ENCODE results near the gene PANK4.

PANK4 gene

DNA sequence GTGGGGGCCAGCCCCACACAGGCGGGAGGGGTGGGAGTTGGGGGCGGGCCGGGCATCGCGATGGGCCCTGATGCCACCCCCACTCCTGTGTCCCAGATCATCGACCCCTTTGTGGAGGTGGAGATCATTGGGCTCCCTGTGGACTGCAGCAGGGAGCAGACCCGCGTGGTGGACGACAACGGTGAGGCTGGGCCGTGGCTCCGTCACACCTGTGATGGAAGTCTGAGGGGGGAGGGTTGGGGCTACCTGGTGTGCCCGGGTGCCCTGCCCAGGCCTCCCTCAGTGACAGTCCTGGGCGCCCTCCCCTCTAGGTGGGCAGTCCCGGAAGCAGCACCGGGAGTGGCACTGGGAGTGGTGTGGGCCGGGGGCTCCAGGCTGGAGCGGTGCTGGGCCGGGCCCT lies 27.7 kb downstream of the PANK4 start:
- H3K4me1 Mint-ChIP-seq (ENCODE audit: low read depth) = peaks cover 24% of the 10 kb centered on the region
- H3K27ac Mint-ChIP-seq = no peak overlapping the region
- no peaks in the 10 kb centered on the region for H3K9me3 Mint-ChIP-seq (ENCODE audit: low read depth)
- no peaks in the 10 kb centered on the region for H3K36me3 Mint-ChIP-seq
- no peaks in the 10 kb centered on the region for H3K27me3 Mint-ChIP-seq
- H3K4me3 Mint-ChIP-seq = no peak overlapping the region

DNA sequence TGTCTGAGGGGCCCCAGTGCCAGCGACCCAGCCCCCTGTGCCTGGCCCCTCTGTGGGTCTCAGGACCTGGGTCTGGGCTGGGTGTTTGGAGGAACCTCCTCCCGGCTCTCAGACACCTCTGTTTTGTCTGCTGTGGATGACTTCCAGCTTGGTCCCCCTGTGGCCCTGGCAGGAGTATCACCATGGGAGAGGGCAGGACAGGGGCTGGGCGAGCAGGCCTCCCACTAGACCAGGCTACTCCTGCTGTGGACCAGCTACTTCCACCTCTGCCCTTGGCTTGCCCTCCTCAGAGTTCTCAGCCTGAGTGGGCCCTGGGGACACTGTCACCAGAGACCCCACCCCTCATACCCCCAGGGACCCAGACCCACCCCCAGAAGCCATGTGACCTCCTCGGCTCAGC lies 28.5 kb downstream of the PANK4 start:
- no peaks in the 10 kb centered on the region for H3K36me3 Mint-ChIP-seq
- peaks cover 32% of the 10 kb centered on the region for H3K4me1 Mint-ChIP-seq (ENCODE audit: low read depth)
- H3K27ac Mint-ChIP-seq = no peak overlapping the region
- no peak overlapping the region for H3K4me3 Mint-ChIP-seq
- H3K27me3 Mint-ChIP-seq = no peaks in the 10 kb centered on the region
- no peaks in the 10 kb centered on the region for H3K9me3 Mint-ChIP-seq (ENCODE audit: low read depth)

DNA sequence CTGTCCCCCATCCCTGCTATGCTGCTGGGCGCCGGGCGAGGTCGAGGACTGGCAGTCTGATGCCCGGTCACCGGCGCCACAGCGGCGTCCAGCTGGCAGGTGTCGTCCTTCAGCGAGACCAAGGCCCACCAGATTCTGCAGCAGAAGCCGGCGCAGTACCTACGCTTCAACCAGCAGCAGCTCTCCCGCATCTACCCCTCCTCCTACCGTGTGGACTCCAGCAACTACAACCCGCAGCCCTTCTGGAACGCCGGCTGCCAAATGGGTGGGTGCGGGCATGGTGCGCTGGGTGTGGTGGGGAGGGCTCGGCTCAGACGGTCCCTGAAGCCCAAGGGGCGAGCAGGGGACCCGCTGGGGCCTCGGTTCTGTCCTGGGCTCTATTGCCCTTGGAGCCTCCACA lies 29.6 kb downstream of the PANK4 start:
- no peak overlapping the region for H3K27ac Mint-ChIP-seq
- no peaks in the 10 kb centered on the region for H3K9me3 Mint-ChIP-seq (ENCODE audit: low read depth)
- H3K27me3 Mint-ChIP-seq = no peaks in the 10 kb centered on the region
- H3K4me1 Mint-ChIP-seq (ENCODE audit: low read depth) = peaks cover 32% of the 10 kb centered on the region
- no peak overlapping the region for H3K4me3 Mint-ChIP-seq
- no peaks in the 10 kb centered on the region for H3K36me3 Mint-ChIP-seq

DNA sequence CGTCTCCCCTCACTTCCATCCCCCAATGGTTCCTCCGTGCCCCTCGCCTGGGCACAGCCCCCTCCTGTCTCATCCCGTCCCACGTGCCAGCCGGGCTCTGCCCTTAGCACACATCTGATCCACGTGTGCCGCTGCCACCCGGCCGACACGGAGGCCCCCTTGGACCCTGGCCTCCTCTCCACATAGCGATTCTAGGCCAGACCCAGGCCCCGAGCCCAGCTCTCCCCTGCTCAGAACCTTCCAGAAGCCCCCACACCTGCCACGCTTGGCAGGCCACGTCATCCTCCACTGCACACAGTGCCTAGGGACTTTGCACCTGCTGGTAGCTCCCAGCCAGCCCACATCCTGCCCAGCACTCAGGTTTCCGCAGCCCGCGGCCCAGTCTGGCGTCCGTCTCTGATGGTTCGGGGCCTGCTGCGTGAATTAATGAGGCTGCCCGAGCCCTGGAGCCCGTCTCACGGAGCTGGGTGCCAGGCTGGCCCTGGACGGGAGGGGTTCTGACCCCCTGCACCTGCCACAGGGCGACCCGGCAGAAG lies 30.2 kb downstream of the PANK4 start:
- Mint-ChIP-seq H3K27ac (no peak overlapping the region), H3K4me3 (no peak overlapping the region), H3K36me3 (no peaks in the 10 kb centered on the region), H3K9me3 (ENCODE audit: low read depth) (no peaks in the 10 kb centered on the region), H3K27me3 (no peaks in the 10 kb centered on the region), H3K4me1 (ENCODE audit: low read depth) (peaks cover 32% of the 10 kb centered on the region)

DNA sequence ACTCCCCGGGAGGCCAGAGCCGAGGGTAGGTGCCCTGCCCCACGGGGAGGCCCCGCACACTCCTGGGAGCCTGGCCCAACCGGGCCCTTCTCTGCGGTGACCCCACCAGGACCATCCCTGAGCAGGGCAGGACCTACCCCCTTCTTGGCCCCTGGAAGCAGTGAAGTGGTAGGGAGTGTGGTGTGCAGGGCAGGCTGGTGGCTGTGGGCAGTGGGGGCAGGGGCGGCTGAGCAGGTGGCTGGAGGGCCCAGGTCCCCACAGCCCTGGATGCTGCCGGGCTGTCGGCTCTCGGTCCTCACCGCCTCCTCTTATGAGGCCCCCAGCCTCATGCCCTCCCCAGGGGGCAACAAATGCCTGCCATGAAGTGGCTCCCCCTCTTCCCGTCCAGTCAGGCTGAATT lies 30.9 kb downstream of the PANK4 start:
- H3K36me3 Mint-ChIP-seq = no peaks in the 10 kb centered on the region
- H3K4me1 Mint-ChIP-seq (ENCODE audit: low read depth) = peaks cover 30% of the 10 kb centered on the region
- H3K4me3 Mint-ChIP-seq = no peak overlapping the region
- no peaks in the 10 kb centered on the region for H3K27me3 Mint-ChIP-seq
- H3K9me3 Mint-ChIP-seq (ENCODE audit: low read depth) = no peaks in the 10 kb centered on the region
- H3K27ac Mint-ChIP-seq = no peak overlapping the region

DNA sequence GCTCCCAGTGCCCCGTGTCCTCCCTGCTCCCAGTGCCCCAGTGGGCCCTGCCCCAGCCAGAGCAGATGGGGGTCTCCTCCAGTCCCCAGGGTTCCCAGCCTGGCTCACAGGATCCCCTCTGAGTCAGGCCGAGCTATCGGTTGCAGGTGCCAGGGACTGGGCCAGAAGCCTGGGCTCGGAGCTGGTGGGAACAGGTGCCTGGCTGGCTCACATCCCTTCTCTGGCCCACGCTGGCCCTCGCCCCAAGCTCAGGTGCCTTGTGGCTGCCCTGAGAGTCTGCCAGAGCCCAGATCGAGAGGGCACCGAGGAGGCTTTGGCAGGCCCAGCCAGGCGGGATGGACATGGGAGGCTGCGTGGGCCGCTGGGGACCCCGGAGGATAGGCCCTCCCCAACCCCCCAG lies 31.4 kb downstream of the PANK4 start:
- H3K36me3 Mint-ChIP-seq = no peaks in the 10 kb centered on the region
- no peaks in the 10 kb centered on the region for H3K27me3 Mint-ChIP-seq
- H3K4me3 Mint-ChIP-seq = no peak overlapping the region
- no peaks in the 10 kb centered on the region for H3K9me3 Mint-ChIP-seq (ENCODE audit: low read depth)
- H3K4me1 Mint-ChIP-seq (ENCODE audit: low read depth) = peaks cover 25% of the 10 kb centered on the region
- no peak overlapping the region for H3K27ac Mint-ChIP-seq

DNA sequence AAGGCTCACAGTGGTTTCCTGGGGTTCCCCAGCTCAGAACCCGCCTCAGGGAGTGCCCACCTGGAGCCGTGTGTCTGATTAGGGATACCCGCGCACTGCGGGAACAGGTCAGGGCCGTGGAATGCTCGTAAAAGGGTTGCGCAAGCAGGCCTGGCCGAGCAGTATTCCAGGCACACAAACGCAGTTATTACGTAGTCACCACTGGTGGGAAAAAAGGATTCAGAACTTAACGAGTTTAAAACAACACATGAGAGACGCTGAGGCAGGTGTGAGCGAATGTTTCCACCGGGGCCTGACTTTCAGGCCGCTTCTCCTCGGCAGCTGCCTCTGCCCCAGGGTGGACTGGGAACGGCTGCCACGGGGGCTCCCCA lies 32.1 kb downstream of the PANK4 start:
- no peaks in the 10 kb centered on the region for H3K9me3 Mint-ChIP-seq (ENCODE audit: low read depth)
- no peaks in the 10 kb centered on the region for H3K36me3 Mint-ChIP-seq
- H3K27me3 Mint-ChIP-seq = no peaks in the 10 kb centered on the region
- H3K27ac Mint-ChIP-seq = no peak overlapping the region
- peak overlapping the region; percentile 30 for H3K4me3 Mint-ChIP-seq
- H3K4me1 Mint-ChIP-seq (ENCODE audit: low read depth) = peaks cover 22% of the 10 kb centered on the region

GRCh38 chr1:2493691-2494322 lies 32.6 kb downstream of the PANK4 start:
- Mint-ChIP-seq H3K36me3 (peaks cover 3% of the 10 kb centered on the region), H3K9me3 (ENCODE audit: low read depth) (no peaks in the 10 kb centered on the region), H3K4me1 (ENCODE audit: low read depth) (peaks cover 22% of the 10 kb centered on the region), H3K4me3 (peak overlapping the region; percentile 30), H3K27me3 (no peaks in the 10 kb centered on the region), H3K27ac (no peak overlapping the region)

- H3K27me3 Mint-ChIP-seq = no peaks in the 10 kb centered on the region
Measured at GRCh38 chr1:2493218-2493617, 33.2 kb downstream of the PANK4 start.

GRCh38 chr1:2492091-2492490 lies 34.3 kb downstream of the PANK4 start:
- peaks cover 20% of the 10 kb centered on the region for H3K4me1 Mint-ChIP-seq (ENCODE audit: low read depth)

More at GRCh38 chr1:2493218-2493617, 33.2 kb downstream of the PANK4 start:
- H3K36me3 Mint-ChIP-seq = peaks cover 5% of the 10 kb centered on the region
- H3K4me1 Mint-ChIP-seq (ENCODE audit: low read depth) = peaks cover 22% of the 10 kb centered on the region
- H3K4me3 Mint-ChIP-seq = no peak overlapping the region
- no peaks in the 10 kb centered on the region for H3K9me3 Mint-ChIP-seq (ENCODE audit: low read depth)
- H3K27ac Mint-ChIP-seq = no peak overlapping the region

DNA sequence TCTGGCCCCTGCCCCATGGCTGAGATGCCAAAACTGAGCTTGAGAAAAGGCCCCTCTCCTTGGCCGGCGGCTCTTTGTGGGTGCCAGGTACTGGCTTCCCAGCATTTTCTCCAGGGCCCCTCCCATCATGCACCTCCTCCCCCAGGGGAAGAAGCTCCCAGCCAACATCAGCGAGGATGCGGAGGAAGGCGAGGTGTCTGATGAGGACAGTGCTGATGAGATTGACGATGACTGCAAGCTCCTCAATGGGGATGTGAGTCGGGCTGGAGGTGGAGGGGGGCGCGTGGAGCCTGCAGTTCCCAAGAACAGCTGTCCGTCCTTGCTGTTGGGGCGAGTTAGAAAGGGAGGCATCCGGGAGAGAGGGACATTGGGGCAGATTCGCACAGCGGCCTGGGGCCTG lies 36.8 kb downstream of the PANK4 start:
- Mint-ChIP-seq H3K36me3 (peaks cover 7% of the 10 kb centered on the region), H3K4me1 (ENCODE audit: low read depth) (peaks cover 15% of the 10 kb centered on the region), H3K27me3 (no peaks in the 10 kb centered on the region), H3K27ac (no peak overlapping the region), H3K9me3 (ENCODE audit: low read depth) (no peaks in the 10 kb centered on the region), H3K4me3 (no peak overlapping the region)

More at GRCh38 chr1:2492091-2492490, 34.3 kb downstream of the PANK4 start:
- Mint-ChIP-seq H3K36me3 (peaks cover 7% of the 10 kb centered on the region), H3K27ac (no peak overlapping the region), H3K4me3 (no peak overlapping the region), H3K27me3 (no peaks in the 10 kb centered on the region), H3K9me3 (ENCODE audit: low read depth) (no peaks in the 10 kb centered on the region)

- Mint-ChIP-seq H3K27me3 (no peaks in the 10 kb centered on the region), H3K27ac (no peak overlapping the region), H3K9me3 (ENCODE audit: low read depth) (no peaks in the 10 kb centered on the region), H3K36me3 (peaks cover 9% of the 10 kb centered on the region), H3K4me1 (ENCODE audit: low read depth) (peaks cover 8% of the 10 kb centered on the region), H3K4me3 (no peak overlapping the region)
Measured at GRCh38 chr1:2488688-2489087, 37.7 kb downstream of the PANK4 start.

DNA sequence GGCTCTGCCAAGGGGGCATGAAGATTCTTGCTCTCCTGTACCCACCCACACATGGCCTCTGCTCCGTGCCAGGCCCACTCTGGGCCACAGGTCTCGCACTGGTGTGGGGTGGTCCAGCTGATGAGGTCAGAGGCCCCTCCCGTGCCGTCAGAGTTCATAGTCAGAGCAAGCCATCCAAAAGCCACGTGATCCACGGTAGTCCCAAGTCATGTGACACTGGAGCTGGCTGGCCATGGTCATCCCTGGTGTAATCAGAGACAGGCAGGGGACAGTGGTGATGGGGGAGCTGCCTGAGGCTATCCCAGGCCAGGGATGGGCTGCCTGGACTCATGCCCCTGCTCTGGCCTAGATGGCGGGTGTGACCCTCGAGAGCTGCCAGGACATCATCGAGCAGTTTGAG lies 39.8 kb downstream of the PANK4 start:
- Mint-ChIP-seq H3K27ac (no peak overlapping the region), H3K9me3 (ENCODE audit: low read depth) (no peaks in the 10 kb centered on the region), H3K36me3 (peaks cover 9% of the 10 kb centered on the region), H3K27me3 (no peaks in the 10 kb centered on the region), H3K4me1 (ENCODE audit: low read depth) (no peaks in the 10 kb centered on the region), H3K4me3 (no peak overlapping the region)

DNA sequence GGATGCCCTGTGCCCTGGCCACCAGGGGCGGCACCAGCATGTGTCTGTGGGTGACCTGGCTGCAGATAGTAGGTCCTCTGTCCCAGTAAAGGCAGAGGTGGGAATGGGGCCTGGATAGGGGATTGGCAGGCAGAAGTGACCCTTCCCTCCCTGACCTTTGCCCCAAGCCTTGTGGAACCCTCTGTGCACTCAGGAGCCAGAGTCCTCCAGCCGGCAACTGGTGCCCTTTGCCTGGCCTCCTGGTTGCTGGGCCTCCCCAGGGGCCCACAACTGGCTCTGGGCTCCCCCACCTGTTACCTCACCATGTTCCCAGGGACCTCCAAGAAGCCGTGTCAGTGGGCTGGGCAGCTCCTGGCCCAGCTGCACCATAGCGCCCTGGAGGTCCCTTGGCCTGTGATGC lies 40.4 kb downstream of the PANK4 start:
- peaks cover 9% of the 10 kb centered on the region for H3K36me3 Mint-ChIP-seq
- no peak overlapping the region for H3K27ac Mint-ChIP-seq
- H3K4me3 Mint-ChIP-seq = no peak overlapping the region
- H3K27me3 Mint-ChIP-seq = no peaks in the 10 kb centered on the region
- no peaks in the 10 kb centered on the region for H3K4me1 Mint-ChIP-seq (ENCODE audit: low read depth)
- H3K9me3 Mint-ChIP-seq (ENCODE audit: low read depth) = no peaks in the 10 kb centered on the region

GRCh38 chr1:2483970-2484369 lies 42.4 kb downstream of the PANK4 start:
- H3K9me3 Mint-ChIP-seq (ENCODE audit: low read depth) = no peaks in the 10 kb centered on the region
- no peaks in the 10 kb centered on the region for H3K4me1 Mint-ChIP-seq (ENCODE audit: low read depth)
- H3K27ac Mint-ChIP-seq = no peak overlapping the region
- no peaks in the 10 kb centered on the region for H3K27me3 Mint-ChIP-seq
- peaks cover 7% of the 10 kb centered on the region for H3K36me3 Mint-ChIP-seq
- no peak overlapping the region for H3K4me3 Mint-ChIP-seq

- peaks cover 4% of the 10 kb centered on the region for H3K36me3 Mint-ChIP-seq
- H3K4me3 Mint-ChIP-seq = no peak overlapping the region
- H3K4me1 Mint-ChIP-seq (ENCODE audit: low read depth) = no peaks in the 10 kb centered on the region
- no peak overlapping the region for H3K27ac Mint-ChIP-seq
- no peaks in the 10 kb centered on the region for H3K27me3 Mint-ChIP-seq
- no peaks in the 10 kb centered on the region for H3K9me3 Mint-ChIP-seq (ENCODE audit: low read depth)
Measured at GRCh38 chr1:2483026-2483425, 43.4 kb downstream of the PANK4 start.
